ENCODE data around the gene LRRC8A. TPM values are rescaled to one million over a fixed set of nuclear protein-coding genes. Genes with fewer than 3 reads are reported as not detected.

Gene LRRC8A
- total and polyA plus RNA-seq, 2 of the 8 experiments (the other 6 are each of a cell fraction or from before 2014, with no cell fraction given): 103 to 111 TPM

DNA sequence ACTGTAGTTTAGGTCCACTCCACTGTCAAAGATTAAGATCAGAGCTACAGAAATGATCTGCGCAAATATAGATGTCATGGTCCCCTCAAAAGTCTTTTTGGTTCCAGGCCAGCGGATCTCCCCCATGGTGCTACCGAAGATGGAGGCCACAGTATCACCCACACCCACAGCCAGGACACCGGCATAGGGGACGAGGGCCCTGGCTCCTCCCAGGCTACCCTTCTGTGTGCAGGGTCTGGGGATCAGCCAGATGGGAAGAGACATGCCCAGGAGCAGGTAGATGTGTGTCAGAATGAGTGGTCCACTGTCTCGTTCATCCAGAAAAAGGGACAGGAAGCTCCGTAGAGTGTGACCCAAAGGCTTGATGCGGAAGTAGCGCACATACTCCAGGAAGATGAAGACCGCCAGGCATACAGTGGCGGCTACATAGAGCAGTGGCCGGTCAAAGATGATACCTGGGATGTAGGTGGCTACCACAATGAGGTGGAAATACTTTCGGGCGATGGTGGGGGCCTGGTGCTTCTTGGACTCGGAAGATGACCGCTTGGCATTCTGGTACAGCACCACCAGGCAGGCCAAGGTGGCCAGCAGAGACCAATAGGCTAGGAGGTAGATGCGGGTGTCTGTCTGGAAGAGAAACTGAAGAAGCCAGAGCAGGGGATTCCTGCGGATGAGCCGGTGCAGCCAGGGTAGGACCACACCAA lies 64.0 kb downstream of the LRRC8A start (continued):
- TF ChIP-seq TEAD4 (IDR thresholded peaks at IDR 0.05; ENCODE audit: low read depth, low read length) (no peak), EGR1 (IDR thresholded peaks at IDR 0.05; ENCODE audit: borderline replicate concordance, low read depth, low read length) (no peak)
